Lower leg skin (tissue), 4 donors: ENCODE measurements around the gene GRID2IP. TPM values are rescaled to one million over a fixed set of nuclear protein-coding genes. Genes with fewer than 3 reads are reported as not detected.

Source experiments
- DNase-seq, 2 donors: peaks; one replicate each; pipeline ENCODE4 v3.0.0-alpha.2; 2019; ENCODE audit warnings: low spot score in 2 of 2
- H3K4me3 ChIP-seq: fragments of 200-600 bp; sonication (generic); 2 replicates; pipeline ENCODE4 v1.5.1; 2017; ENCODE audit warnings: mild to moderate bottlenecking, low read depth; ENCODE audit not compliant: poor library complexity, severe bottlenecking
- POLR2A ChIP-seq, 2 donors: fragments of 450-650 bp; IDR thresholded peaks; one replicate each; pipeline ENCODE4 v1.6.1; 2016 to 2017; ENCODE audit warnings: antibody characterized with exemption in 2 of 2, mild to moderate bottlenecking in 1 of 2, moderate library complexity in 1 of 2
- WGBS, 2 donors: methylation state at CpG; one replicate each; pipeline ENCODE4 v1.1.5; 2018; 5-methylcytosine and 5-hydroxymethylcytosine counted together
- intact Hi-C: fragments of 100-400 bp; cut with DNase I; formaldehyde crosslinking; loops from one replicate; pipeline ENCODE4 v1.15.0; 2023; ENCODE audit warnings: low total_unique reads
- total RNA-seq, 4 donors: library from RNA; depleted of rRNA; stranded (reverse); fragments of >200 nt; gene quantifications; one replicate each; pipeline ENCODE4 v1.1.0, GENCODE V29; 2016
- TF ChIP-seq, protein P1 (sequence below), 3 donors: fragments of 450-650 bp; IDR thresholded peaks; one replicate each; pipeline ENCODE4 v1.5.1; 2016; ENCODE audit warnings: antibody characterized with exemption in 3 of 3, mild to moderate bottlenecking in 3 of 3, moderate library complexity in 2 of 3

Gene GRID2IP
- total RNA-seq, 4 donors from 2014 or later: 0.49 to 2.2 (median 0.64) TPM

DNA sequence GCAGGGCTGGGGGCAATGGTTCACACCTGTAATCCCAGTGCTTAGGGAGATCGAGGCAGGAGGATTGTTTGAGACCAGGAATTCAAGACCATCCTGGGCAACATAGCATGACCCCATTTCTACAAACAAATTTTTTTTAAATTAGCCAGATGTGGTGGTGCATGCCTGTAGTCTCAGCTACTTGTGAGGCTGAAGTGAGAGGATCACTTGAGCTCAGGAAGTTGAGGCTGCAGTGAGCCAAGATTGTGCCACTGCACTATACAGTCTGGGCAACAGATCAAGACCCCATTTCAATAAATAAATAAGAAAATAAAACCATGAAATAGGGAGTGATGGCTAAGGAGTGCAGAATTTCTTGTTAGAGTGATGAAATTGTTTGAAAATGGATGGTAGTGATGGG lies 8.9 kb downstream of the GRID2IP start:
- DNase-seq: no peak
- intact Hi-C loops: no loop called here
- WGBS, 2 donors: 85 to 100% methylated on average over 1 of the region's 1 CpG
- no peak overlapping the region for H3K4me3 ChIP-seq
- TF ChIP-seq, protein P1, sequence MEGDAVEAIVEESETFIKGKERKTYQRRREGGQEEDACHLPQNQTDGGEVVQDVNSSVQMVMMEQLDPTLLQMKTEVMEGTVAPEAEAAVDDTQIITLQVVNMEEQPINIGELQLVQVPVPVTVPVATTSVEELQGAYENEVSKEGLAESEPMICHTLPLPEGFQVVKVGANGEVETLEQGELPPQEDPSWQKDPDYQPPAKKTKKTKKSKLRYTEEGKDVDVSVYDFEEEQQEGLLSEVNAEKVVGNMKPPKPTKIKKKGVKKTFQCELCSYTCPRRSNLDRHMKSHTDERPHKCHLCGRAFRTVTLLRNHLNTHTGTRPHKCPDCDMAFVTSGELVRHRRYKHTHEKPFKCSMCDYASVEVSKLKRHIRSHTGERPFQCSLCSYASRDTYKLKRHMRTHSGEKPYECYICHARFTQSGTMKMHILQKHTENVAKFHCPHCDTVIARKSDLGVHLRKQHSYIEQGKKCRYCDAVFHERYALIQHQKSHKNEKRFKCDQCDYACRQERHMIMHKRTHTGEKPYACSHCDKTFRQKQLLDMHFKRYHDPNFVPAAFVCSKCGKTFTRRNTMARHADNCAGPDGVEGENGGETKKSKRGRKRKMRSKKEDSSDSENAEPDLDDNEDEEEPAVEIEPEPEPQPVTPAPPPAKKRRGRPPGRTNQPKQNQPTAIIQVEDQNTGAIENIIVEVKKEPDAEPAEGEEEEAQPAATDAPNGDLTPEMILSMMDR (IDR thresholded peaks at IDR 0.05): no peak
- TF ChIP-seq POLR2A (IDR thresholded peaks at IDR 0.05): no peak

DNA sequence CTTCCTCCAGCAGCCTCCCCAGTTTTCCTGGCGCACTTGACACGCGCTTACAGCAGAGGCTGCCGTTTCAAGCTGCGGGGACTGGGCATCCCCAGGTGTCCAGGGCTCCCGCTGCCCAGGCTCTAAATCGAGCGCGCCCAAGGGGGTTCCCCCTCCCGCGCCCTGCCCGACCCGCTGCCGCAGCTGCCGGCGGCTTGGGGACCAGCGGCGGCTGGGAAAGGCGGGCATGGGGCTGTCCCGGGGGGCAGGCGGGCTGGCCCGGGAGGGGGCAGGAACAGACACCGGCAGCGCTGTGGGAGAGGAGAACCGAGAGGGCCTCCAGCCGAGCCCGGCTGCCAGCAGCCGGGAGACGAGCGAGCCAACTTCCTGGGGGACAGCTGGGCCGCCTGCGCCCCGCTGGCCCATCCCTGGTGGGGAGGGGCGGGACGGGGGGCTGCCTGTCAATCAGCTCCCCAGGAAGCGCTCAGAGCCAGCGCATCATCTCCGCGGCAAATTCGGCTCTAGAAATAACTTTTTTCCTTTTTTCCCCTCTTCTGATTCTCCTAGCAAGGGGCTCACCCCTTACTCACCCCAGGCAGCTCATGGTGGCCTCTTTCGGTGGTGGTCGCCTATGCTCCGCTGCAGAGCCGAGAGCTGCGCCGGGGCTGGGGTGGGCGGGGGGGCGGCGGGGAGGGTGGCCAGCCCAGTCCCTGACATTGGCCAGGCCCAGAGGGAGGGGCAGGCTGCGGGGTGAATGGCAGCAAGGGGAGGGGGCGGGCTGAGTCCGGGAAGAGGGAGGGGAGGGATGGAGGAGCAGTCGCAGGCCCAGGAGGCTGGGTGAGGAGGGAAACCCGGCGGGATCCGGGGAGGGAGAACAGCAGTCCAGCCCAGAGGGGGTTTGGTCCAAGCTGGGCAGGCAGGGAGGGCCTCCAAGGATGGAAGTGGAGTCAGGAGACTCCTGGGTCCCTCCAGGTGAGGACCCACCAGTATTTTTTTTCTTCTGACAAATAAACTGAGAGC lies 14.7 kb downstream of the GRID2IP start:
- intact Hi-C loops: no loop called here

DNA sequence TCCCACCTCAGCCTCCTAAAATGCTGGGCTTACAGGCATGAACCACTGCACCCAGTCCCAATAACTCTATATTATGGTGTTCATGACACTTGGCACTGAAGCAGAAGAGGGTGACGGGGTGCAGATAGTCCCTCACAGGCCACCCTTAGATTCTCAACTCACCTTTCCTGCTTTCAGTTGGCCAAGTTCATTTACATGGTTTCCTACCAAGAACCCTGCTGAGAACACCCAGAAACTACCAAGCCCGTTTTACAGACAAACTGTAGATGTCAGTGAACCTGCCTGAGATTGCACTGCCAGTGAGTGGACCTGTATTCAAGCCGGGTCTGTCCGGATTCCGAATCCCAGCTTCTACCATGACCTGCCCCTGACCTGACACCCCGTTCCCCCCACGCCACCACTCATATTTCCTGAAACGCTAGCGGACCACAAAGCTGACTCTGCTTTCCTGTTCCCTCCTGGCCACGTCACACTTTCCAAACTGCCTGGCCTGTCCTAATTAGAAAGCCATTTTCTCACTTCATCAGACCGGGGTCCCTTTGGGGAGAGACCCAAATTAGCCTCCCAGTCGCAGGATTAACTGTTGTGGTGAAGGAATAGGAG lies 17.3 kb downstream of the GRID2IP start:
- 51 to 56% methylated on average over 12 of the region's 12 CpGs for WGBS, 2 donors
- no peak for DNase-seq
- intact Hi-C loops: no loop called here
- TF ChIP-seq, protein P1 (IDR thresholded peaks at IDR 0.05): no peak
- no peak for TF ChIP-seq POLR2A (IDR thresholded peaks at IDR 0.05)
- no peak overlapping the region for H3K4me3 ChIP-seq

More for the DNA sequence above, 14.7 kb downstream of the GRID2IP start:
- TF ChIP-seq POLR2A (IDR thresholded peaks at IDR 0.05): no peak
- TF ChIP-seq, protein P1 (IDR thresholded peaks at IDR 0.05): no peak
- WGBS, 2 donors: 0 to 2% methylated on average over 47 to 53 of the region's 56 CpGs
- H3K4me3 ChIP-seq: no peak overlapping the region
- DNase-seq: no peak

DNA sequence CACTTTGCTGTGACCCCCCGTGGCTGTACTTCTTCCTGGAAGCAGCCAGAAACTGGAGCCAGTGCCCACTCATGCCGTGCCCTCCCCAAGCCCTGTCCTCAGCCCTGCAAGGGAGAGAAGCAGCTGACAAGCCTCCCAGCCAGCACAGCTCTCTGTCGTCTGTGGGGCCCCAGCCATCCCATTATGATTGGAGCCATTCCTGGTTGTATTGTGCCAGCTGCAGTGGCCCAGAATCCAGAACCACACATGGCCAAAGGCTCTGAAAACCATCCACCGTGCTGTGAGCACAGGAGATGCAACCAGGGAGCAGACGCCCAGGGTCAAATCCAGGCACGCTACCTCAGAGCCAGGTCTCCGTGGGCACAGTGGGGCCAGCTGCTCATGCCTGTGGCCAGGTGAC lies 18.7 kb downstream of the GRID2IP start:
- intact Hi-C loops: no loop called here
- 44 to 49% methylated on average over 3 to 6 of the region's 7 CpGs for WGBS, 2 donors
- no peak overlapping the region for H3K4me3 ChIP-seq
- DNase-seq: no peak
- TF ChIP-seq, protein P1 (IDR thresholded peaks at IDR 0.05): no peak
- no peak for TF ChIP-seq POLR2A (IDR thresholded peaks at IDR 0.05)

DNA sequence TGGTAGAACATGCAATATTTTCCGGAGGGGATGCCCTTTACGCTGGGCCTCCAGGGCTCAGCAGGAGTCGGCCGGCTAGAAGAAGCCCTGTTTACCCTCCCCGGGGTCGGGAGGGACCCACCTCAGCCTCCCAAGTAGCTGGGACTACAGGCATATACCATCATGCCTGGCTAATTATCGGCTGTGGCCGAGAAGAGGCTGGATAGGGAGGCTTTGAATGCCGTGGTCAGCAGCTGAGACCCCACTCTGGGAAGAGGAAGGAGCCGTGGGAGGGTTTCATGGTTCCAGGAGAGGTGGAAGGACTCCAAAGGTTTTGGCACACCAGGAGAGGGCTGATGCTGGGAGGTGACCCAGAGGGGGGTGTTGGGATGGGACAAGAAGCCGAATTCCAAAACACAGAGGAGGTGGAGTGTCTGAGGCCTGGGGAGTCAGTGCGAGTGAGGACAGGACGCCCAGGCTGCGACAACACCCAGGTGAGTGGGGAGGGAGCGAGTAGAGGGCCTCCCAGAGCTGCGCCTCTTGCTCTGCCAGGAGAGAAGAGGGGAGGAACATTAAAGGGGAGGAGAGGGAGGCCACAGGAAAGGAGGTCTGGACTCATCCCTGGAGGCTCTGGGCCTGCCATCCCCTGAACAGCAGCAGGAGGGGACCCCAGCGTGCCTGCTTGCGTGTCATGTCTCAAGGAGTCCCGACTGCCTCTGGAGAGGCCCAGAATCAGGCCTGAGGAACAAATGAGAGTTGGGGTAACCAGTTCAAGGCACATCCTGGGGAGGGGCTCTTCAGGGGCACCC lies 19.6 kb downstream of the GRID2IP start:
- no peak overlapping the region for H3K4me3 ChIP-seq
- 29 to 35% methylated on average over 19 of the region's 19 CpGs for WGBS, 2 donors
- TF ChIP-seq, protein P1 (IDR thresholded peaks at IDR 0.05): no peak
- no peak for TF ChIP-seq POLR2A (IDR thresholded peaks at IDR 0.05)
- intact Hi-C loops: no loop called here
- no peak for DNase-seq
